GM19438 (cell line): ENCODE measurements around the gene PILRB.
"Not testable (repeated sequence)": the region's sequence is repeated elsewhere in the genome, so short reads cannot be mapped to it uniquely, and the experiment has no call there.

Source experiments
- ATAC-seq: cut with Tn5 transposase; IDR thresholded peaks from one replicate; pipeline ENCODE4 v1.9.1; 2021; ENCODE audit warnings: low read depth; ENCODE audit not compliant: unreplicated experiment

The PILRB gene

DNA sequence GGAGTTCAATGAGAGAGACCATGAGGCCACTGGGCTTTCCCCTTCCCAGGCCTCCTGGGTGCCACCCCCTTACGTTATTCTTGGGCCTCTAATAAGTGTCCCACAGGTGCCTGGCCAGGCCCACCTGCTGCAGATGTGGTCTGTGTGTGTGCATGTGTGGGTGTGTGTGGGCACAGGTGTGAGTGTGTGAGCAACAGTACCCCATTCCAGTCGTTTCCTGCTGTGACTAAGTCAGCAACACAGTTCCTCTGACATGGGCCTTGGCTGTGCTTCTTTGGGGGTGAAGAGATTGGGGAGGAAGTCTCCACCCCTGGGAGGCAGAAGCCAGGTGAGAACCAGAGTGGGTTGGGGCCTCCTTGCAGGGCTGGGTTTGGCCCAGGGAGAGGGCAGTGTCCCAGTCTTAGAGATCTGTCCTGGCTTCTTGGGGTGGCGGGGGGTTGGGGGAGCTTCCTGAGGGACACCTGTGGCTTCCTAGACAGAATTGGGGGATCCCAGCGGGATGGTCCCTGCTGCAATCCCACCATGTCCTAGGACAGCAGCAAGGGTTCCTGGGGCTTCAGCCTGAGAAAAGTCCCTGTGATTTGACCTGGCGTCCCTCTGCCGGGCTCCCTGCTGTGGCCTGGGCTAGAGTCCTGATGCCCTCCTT lies 4.1 kb upstream of the PILRB start:
- no peak for ATAC-seq

DNA sequence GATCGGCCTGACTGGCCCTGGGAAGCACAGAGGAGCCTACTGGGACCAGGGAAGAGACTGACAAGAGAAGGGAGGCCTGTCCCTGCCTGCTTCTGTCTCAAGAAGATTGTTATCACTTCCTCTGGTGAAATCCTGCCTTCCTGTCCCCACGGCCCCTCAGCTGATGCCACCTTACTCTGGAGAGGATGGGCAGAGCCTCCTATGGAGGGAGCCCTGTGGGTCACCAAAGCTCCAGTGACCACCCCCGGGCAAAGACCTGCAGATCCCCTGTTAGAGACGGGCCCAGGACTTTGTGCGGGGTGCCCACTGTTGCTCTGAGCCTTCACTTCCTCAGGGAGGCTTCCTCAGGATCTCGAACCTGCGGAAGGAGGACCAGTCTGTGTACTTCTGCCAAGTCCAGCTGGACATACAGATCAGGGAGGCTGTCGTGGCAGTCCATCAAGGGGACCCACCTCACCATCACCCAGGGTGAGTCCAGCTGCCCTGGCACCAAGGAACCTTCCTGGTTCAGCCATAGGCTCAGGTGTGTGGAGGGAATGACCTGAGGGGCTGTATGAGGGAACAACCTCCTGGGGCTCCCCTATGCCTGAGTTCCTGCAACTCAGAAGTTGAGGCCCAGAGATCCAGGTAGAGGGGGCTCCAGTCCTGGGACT lies 1.4 kb upstream of the PILRB start:
- no peak for ATAC-seq

DNA sequence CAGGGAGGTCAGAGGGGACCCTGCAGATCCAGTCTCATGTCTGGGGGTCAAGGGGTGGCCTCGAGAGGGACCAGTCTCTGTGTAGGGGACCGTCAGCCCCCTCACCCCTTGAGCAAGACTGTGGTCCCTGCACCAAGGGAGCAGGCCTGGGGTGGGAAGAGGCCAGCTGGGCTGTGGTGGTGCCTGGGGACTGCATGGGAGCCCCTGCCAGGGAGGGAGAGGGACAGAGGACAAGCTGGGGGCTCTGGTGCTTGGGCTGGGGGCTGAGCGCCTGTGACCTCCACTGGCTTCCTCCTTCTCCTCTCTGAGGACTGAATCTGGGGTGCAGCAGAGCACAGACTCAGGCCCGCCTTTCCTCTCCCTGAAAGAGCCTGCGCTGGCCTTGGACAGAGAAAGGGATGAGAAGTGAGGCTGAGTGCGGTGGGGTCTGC lies 771 bp upstream of the PILRB start:
- ATAC-seq = no peak

DNA sequence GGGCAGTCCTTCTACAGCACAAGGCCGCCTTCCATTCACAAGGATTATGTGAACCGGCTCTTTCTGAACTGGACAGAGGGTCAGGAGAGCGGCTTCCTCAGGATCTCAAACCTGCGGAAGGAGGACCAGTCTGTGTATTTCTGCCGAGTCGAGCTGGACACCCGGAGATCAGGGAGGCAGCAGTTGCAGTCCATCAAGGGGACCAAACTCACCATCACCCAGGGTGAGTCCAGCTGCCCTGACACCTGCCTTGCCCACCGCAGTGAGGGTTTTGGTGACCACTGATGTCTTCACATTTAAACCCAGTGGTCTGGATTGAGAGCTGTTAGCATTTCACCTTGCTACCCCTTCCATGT lies 918 bp downstream of the PILRB start:
- ATAC-seq = no peak

GRCh38 chr7:100360135-100360854 lies 2.4 kb downstream of the PILRB start:
- no peak for ATAC-seq

GRCh38 chr7:100363098-100363497 lies 5.2 kb downstream of the PILRB start:
- ATAC-seq = no peak

GRCh38 chr7:100363797-100364196 lies 5.9 kb downstream of the PILRB start:
- not testable (repeated sequence) for ATAC-seq

DNA sequence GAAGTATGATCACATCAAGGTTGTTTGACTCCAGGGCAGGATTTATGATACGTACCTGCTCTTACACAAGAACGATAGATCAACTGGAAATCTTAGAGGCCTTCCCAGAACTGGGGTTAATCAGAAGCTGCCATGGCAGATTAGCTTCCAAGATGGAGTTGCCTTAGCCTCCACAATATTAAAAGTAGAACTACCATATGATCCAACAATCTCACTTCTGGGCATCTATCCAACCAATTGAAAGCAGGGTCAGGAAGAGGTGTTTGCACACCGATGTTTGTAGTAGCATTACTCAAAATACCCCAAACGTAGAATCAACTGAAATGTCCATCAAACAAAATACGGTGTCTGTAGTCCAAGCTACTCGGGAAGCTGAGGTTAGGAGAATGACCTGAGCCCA lies 6.6 kb downstream of the PILRB start:
- ATAC-seq = no peak

DNA sequence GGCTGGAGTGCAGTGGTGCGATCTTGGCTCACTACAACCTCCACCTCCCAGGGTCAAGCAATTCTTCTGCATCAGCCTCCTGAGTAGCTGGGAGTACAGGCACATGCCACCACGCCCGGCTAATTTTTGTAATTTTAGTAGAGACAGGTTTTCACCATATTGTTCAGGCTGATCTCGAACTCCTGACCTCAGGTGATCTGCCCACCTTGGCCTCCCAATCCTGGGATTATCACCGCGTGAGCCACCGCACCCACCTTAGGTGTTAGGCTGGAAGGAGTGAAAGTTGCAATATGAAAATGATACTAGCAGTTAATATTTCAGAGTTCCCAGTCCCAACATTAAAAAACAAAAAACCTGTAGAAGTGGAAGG lies 8.1 kb downstream of the PILRB start:
- ATAC-seq = not testable (repeated sequence)

DNA sequence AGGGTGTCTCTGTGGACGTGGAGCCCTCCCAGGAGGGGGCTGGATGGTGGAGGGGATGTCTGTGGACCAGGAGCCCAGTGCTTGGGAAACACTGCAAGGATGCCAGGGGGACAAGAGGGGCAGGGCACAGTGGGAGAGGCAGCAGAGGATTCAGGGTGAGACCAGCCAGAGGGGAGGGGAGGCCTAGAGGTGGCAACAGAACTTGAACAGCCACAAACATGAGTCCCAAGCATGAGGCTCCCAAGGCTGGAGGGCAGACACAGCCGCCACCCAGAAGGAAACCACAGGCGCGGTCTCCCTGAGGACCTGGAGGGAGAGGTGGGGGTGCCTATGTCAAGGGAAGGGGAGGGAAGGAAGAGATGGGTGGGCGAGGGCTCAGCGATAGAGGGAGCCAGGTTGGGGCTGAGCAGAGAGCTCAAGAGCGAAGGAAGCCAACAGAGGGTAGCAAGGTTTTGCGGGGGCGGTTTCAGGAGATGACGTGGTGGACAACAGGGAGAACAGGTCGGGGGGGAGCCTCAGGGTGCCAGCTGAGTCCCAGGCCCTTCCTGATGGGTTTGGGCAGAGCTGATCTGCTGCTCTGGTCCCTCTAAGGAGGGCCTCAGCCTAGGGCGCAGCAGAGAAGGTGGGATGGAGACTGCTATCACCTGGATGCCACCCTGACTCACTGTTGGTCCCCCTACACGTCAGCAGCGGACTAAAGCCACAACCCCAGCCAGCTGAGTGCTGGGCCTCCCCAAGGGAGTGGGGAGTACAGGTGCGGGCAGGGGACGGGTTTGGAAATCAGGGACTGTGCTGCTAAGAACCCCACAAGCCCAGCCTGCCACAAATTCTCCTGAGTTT lies 8.7 kb downstream of the PILRB start:
- ATAC-seq = no peak

DNA sequence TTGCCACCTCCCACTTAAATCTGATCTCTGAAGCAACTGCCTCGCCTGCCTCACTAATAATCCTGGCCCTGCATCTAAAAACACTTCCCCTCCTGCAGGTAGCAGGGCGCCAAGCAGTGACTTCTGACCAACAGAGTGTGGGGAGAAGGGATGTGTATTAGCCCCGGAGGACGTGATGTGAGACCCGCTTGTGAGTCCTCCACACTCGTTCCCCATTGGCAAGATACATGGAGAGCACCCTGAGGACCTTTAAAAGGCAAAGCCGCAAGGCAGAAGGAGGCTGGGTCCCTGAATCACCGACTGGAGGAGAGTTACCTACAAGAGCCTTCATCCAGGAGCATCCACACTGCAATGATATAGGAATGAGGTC lies 9.3 kb downstream of the PILRB start:
- ATAC-seq = no peak

DNA sequence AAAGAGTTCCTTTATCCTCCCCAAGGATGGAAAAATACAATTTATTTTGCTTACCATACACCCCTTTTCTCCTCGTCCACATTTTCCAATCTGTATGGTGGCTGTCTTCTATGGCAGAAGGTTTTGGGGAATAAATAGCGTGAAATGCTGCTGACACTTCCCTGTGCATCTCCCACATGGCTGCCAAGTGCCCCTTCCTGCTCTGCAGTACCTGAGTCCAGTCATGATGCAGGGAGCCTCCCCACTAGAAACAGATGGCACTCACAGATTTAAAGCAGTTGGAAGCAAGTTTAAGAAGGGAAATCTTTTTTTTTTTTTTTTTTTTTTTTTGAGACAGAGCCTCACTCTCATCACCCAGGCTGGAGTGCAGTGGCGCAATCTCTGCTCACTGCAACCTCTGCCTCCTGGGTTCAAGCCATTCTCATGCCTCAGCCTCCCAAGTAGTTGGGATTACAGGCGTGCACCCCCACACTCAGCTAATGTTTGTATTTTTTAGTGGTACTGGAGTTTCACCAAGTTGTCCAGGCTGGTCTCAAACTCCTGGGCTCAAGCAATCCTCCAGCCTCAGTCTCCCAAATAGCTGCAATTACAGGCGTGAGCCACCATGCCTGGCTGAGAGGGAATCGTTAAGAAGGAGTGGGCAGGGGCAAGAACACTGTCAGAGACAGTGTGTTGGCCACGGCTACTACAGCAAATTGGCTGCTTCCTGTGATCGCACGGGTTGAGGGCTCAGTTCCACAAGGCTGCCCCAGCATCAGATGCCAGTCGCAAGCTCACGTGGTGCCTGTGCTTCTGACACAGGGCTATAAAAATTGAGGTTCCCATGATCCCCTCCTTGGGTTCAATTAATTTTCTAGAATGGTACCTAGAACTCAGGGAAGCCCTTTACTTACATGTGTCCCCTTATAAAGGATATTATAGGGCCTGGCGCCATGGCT lies 10.0 kb downstream of the PILRB start:
- no peak for ATAC-seq

DNA sequence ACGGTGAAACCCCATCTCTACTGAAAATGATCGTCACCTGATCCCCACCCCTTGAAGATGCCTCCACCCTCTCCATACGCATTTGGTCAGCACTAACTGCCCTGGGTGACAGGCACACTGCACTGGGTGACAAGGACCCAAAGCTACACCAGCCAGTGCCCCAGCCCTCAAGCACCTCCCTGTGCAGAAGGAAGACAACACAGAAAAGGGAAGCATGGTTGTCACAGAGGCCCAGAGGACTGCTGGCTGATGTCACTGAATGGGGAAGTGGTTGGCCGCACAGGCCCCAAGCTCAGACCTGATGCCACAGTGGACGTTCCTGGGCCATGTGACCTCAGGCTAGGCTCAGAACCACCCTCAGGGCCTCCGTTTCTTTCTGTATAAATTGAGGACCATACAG lies 11.2 kb downstream of the PILRB start:
- ATAC-seq = peak; percentile 51

DNA sequence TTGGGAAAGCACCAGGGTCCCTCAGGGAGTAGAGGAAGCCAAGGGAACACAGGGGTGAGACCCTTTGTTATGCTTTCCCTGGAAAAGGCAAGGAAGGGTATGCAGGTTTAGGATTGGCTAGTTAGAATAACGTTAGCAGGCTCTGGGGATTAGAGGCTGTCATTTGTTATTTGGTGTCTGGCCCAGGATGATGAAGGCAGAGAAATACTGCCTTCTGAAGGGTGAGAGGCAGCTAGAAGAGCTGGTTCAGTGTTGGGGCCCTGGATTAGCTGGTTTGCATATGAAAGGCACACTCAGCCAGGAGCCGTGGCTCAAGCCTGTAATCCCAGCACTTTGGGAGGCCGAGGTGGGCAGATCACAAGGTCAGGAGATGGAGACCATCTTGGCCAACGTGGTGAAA lies 12.4 kb downstream of the PILRB start:
- ATAC-seq = no peak

DNA sequence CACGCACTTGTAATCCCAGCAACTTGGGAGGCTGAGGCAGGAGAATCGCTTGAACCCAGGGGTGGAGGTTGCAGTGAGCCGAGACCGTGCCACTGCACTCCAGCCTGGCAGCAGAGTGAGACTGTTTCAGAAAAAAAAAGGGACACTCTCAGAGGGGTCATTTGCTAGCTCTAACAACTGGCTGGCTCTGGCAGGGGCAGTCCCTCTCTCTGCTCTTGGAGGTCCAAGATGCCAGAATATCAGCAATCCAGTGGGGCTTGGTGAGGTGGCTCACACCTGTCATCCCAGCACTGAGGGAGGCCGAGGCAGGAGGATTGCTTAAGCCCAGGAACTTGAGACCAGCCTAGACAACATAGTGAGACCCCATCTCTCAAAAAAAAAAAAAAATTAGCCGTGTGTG lies 12.8 kb downstream of the PILRB start:
- no peak for ATAC-seq

DNA sequence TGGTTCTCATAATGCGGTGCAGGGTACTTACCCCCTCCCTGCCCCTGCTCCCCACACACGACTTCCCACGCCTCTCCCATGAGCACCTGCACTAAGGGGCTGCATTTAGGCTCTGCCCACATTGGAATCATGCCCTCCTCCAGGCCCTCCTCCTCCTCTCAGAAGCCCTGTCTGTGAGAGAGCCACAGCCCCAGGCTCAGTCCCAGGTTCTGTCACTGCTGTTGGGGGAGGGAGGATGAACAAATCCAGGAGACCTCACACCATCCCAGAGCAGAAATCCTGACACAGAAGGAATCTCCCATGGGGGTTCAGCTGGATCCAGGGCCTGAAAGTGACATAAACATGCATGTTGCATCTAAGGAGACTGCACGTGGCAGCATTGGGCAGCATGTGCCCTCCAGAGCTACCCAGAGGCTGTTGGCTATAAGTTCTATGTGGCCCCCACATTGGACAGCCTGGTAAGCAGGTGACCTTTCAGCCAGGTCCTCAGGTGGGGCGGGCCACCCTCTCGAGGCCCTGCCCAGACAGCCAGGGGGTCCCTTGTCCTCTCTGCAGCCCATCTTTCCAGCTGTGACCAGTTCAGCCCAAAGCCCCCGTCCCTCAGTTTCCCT lies 13.7 kb downstream of the PILRB start:
- no peak for ATAC-seq

GRCh38 chr7:100372256-100372655 lies 14.3 kb downstream of the PILRB start:
- ATAC-seq = no peak

- no peak for ATAC-seq
Measured at GRCh38 chr7:100372694-100373093, 14.8 kb downstream of the PILRB start.

GRCh38 chr7:100373261-100373831 lies 15.4 kb downstream of the PILRB start, which contains the start of gene PILRA:
Gene PILRA (plus strand): TSS chr7:100373487. CDS start chr7:100373657, 170 bp downstream.
- ATAC-seq = no peak
